HG02798 (cell line): ENCODE data around the gene EXOSC5.
"Not testable (repeated sequence)": the region's sequence is repeated elsewhere in the genome, so short reads cannot be mapped to it uniquely, and the experiment has no call there.

Experiments
- ATAC-seq: cut with Tn5 transposase; IDR thresholded peaks from one replicate; pipeline ENCODE4 v1.9.1; 2021; ENCODE audit warnings: mild to moderate bottlenecking; ENCODE audit not compliant: unreplicated experiment, poor library complexity

Gene EXOSC5

DNA sequence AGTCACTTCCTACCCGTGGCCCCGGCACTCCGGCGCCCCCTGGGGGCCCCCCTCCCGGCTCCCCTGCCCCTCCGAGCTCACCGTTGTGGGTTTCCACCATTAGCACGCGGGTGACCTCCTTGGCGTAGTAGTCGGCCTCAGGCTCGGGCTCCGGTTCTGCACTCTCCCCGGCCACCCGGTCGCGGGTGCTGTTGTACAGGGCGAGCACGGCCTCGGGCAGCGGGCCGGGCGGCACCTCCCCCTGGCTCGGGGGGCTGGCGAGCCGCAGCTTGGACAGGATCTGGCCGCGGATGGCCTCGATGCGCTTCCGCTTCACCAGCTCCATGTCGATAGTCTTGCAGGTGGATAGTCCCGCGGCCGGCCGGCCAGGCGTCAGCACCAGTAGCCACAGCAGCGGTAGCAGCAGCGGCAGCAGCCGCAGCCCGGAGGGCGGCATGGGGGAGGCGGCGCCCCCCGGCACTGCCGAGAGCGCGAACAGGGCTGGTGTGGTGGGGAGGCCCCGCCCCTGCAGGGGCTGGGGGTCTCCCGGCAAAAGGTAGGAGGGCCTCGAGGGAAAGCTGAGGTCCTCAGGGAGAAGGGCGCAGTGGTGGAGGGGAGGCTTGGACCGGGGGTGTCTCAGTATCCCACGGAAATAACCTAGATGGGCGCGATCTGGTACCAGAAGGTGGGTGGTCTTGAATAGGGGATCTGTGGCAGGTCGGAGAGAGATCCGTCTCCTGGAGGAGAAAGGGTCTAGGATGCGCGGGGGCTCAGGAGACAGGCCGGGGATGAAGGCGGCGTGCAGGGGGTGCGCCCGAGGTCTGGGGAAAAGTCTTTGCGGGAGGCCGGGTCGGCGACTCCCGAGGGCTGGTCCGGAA is 44.3 kb downstream of the EXOSC5 start:
- no peak for ATAC-seq

GRCh38 chr19:41352279-41352608 is 44.9 kb downstream of the EXOSC5 start:
- no peak for ATAC-seq

- peak; percentile 53 for ATAC-seq
Observed at GRCh38 chr19:41351339-41352245, 45.6 kb downstream of the EXOSC5 start.

- ATAC-seq, result no peak
Observed at GRCh38 chr19:41350735-41351338, 46.3 kb downstream of the EXOSC5 start.

GRCh38 chr19:41346916-41347315 is 50.2 kb downstream of the EXOSC5 start:
- not testable (repeated sequence) for ATAC-seq

DNA sequence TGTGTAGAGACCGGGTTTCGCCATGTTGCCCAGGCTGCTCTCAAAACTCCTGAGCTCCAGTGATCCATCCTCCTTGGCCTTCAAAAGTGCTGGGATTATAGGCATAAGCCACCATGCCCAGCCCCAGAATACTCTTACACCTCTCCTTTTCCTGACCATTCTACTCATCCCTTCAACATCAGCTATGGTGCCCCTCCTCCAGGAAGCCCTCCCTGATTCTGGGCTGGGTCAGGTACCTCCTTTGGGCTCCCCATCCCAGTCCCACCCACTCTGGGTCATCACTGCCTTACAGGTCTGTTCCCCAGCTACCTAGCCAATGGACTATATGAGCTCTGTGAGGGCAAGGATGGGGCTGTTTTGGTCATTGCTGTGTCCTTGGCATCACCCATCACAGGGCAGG is 53.0 kb downstream of the EXOSC5 start:
- ATAC-seq, result no peak

- ATAC-seq, result no peak
Observed at GRCh38 chr19:41341669-41342490, 55.3 kb downstream of the EXOSC5 start.

DNA sequence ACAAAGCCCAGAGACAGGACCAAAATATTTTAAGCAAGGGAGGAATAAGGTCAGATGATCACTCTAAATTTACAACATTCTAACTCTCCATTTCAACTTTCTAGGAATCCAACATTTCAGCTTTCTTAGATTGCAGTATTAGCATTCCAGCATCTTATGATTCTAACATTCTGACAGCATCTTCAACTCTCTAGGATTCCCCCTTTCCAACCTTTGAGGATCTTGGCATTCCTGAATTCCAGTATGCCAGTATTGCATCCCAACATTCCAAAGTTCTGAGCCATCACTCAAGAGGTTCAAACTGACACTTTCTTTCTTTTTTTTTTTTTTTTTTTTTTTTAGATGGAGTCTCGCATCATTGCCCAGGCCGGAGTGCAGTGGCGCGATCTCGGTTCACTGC is 57.2 kb downstream of the EXOSC5 start:
- no peak for ATAC-seq
